Endometrial microvascular endothelial cells (primary cell): ENCODE measurements around the gene DUSP9. TPM values are rescaled to one million over a fixed set of nuclear protein-coding genes. Genes with fewer than 3 reads are reported as not detected.
"Not testable (repeated sequence)": the region's sequence is repeated elsewhere in the genome, so short reads cannot be mapped to it uniquely, and the experiment has no call there.

Source experiments
- in situ Hi-C: cut with HindIII; loops from 2 replicates; pipeline ENCODE4 v1.10.0; 2017; ENCODE audit warnings: low sequenced_read_pairs, low pct_unique_long_range_greater_than_20kb; ENCODE audit errors: inconsistent ontology term
- total RNA-seq: library from RNA; depleted of rRNA; stranded (reverse); fragments of >200 nt; gene quantifications from one replicate; pipeline ENCODE4 v1.2.3, GENCODE V29; 2015; ENCODE audit errors: inconsistent ontology term

Gene DUSP9
- total RNA-seq, 1 donor from 2014 or later, result not detected

- in situ Hi-C loops, result no loop called here
These were observed 41.1 kb downstream of the DUSP9 start for GRCh38 chrX:153688071-153688470.

- in situ Hi-C loops, result no loop called here
These were observed 41.5 kb downstream of the DUSP9 start for GRCh38 chrX:153688506-153688905.

- in situ Hi-C loops, result no loop called here
These were observed 42.0 kb downstream of the DUSP9 start for GRCh38 chrX:153688911-153689590.

GRCh38 chrX:153689654-153690465 lies 42.9 kb downstream of the DUSP9 start:
- in situ Hi-C loops, result no loop called here

GRCh38 chrX:153690466-153690865 lies 43.5 kb downstream of the DUSP9 start:
- in situ Hi-C loops, result no loop called here

GRCh38 chrX:153691032-153691827 lies 44.2 kb downstream of the DUSP9 start:
- in situ Hi-C loops, result not testable (repeated sequence)

- in situ Hi-C loops, result no loop called here
These were observed 45.0 kb downstream of the DUSP9 start for GRCh38 chrX:153692003-153692402.

- in situ Hi-C loops, result no loop called here
These were observed 45.7 kb downstream of the DUSP9 start for GRCh38 chrX:153692611-153693156.

GRCh38 chrX:153693216-153694086 lies 46.4 kb downstream of the DUSP9 start:
- in situ Hi-C loops, result no loop called here

GRCh38 chrX:153694256-153694655 lies 47.3 kb downstream of the DUSP9 start:
- in situ Hi-C loops, result not testable (repeated sequence)

- in situ Hi-C loops, result no loop called here
These were observed 47.8 kb downstream of the DUSP9 start for GRCh38 chrX:153694687-153695270.

- in situ Hi-C loops, result no loop called here
These were observed 49.1 kb downstream of the DUSP9 start for GRCh38 chrX:153696100-153696499.

GRCh38 chrX:153696538-153696937 lies 49.5 kb downstream of the DUSP9 start:
- in situ Hi-C loops, result not testable (repeated sequence)

GRCh38 chrX:153696986-153697722 lies 50.2 kb downstream of the DUSP9 start:
- in situ Hi-C loops, result not testable (repeated sequence)

- in situ Hi-C loops, result no loop called here
These were observed 51.2 kb downstream of the DUSP9 start for GRCh38 chrX:153697924-153698865.

- in situ Hi-C loops, result not testable (repeated sequence)
These were observed 52.3 kb downstream of the DUSP9 start for GRCh38 chrX:153699210-153699783.
